ENCODE measurements around the gene COL23A1.
"Not testable (repeated sequence)": the region's sequence is repeated elsewhere in the genome, so short reads cannot be mapped to it uniquely, and the experiment has no call there.

COL23A1 gene

DNA sequence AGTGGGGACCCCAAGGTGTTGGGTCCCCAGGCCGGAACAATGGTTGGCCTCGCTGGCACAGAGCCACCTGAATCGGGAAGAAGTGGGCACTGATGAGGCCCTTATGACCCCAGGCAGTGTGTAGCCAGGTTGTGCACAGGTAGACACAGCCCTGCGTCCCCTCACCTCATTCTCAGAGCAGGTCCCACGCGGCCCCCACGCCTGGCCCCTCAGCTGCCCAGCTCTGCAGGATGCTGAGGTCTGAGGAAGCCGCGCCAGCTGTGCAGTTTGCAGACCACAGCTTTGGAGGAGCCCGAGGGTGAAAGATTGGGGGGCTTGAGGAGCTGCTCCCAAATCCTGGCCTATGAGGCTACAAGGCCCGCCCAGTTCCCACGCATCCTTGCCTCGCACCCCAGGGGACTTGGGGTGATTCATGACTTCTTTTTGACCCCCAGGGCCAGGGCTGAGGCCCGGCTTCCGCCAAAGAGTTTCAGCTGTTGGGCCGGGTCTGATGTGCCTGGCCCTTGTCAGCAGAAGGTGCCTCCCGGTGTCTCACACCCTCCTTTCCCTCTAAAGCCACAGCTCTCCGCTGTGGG is 269.8 kb downstream of the COL23A1 start:
- H3K27ac ChIP-seq (ENCODE audit: low read length): no peak overlapping the region
- no peak overlapping the region for H3K4me2 ChIP-seq (ENCODE audit: low read length)
- TF ChIP-seq EZH2phosphoT487 (IDR thresholded peaks at IDR 0.05; ENCODE audit: low read depth): no peak
- TF ChIP-seq, protein P1, sequence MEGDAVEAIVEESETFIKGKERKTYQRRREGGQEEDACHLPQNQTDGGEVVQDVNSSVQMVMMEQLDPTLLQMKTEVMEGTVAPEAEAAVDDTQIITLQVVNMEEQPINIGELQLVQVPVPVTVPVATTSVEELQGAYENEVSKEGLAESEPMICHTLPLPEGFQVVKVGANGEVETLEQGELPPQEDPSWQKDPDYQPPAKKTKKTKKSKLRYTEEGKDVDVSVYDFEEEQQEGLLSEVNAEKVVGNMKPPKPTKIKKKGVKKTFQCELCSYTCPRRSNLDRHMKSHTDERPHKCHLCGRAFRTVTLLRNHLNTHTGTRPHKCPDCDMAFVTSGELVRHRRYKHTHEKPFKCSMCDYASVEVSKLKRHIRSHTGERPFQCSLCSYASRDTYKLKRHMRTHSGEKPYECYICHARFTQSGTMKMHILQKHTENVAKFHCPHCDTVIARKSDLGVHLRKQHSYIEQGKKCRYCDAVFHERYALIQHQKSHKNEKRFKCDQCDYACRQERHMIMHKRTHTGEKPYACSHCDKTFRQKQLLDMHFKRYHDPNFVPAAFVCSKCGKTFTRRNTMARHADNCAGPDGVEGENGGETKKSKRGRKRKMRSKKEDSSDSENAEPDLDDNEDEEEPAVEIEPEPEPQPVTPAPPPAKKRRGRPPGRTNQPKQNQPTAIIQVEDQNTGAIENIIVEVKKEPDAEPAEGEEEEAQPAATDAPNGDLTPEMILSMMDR (IDR thresholded peaks at IDR 0.05; ENCODE audit: low read depth, low read length): no peak
- H4K20me1 ChIP-seq (ENCODE audit: insufficient read depth, low read length): no peaks in the 10 kb centered on the region
- H3K4me3 ChIP-seq (ENCODE audit: low read length): no peak overlapping the region
- H2AFZ ChIP-seq (ENCODE audit: low read depth, low read length): no peak overlapping the region
- H3K79me2 ChIP-seq (ENCODE audit: low read length): no peaks in the 10 kb centered on the region
- H3K9me3 ChIP-seq (ENCODE audit: insufficient read depth, low read length): no peaks in the 10 kb centered on the region
- no peak overlapping the region for H3K9ac ChIP-seq (ENCODE audit: low read length)
- H3K36me3 ChIP-seq (replicated peaks; ENCODE audit: low read depth, low read length): no peaks in the 10 kb centered on the region
- H3K27me3 ChIP-seq (ENCODE audit: low read depth, low read length): no peaks in the 10 kb centered on the region; the same call in 1 of the 2 replicates
- H3K4me1 ChIP-seq (ENCODE audit: low read length): no peaks in the 10 kb centered on the region

DNA sequence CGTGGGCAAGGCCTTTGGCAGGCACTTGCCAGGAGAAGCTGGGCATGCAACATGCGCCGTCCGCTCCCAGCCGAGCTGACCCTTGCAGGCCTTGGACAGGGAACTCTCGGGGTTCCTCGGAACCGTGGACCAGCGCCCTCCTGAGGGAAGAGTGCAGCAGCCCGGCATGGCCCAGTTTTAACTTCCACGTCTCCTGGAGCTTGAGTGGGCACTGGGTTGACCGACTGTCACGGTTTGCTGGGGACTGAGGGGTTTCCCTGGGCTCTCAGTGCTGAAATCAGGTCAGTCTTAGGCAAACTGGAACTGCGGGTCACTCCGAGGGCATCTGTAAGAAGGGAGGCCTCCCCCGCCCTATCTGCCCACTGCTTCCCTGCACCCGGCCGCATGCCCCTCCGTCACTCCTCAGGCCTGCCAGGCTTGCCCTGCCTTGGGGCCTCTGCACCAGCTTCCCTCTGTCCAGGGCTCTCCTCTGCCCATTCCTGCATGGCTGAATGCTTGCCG is 270.6 kb downstream of the COL23A1 start:
- Histone ChIP-seq H3K27ac (ENCODE audit: low read length) (no peak overlapping the region), H3K9me3 (ENCODE audit: insufficient read depth, low read length) (no peaks in the 10 kb centered on the region), H2AFZ (ENCODE audit: low read depth, low read length) (no peak overlapping the region), H3K4me2 (ENCODE audit: low read length) (no peak overlapping the region), H3K27me3 (ENCODE audit: low read depth, low read length) (no peaks in the 10 kb centered on the region; the same call in 1 of the 2 replicates), H3K4me1 (ENCODE audit: low read length) (no peaks in the 10 kb centered on the region), H3K4me3 (ENCODE audit: low read length) (no peak overlapping the region), H3K9ac (ENCODE audit: low read length) (no peak overlapping the region), H3K36me3 (replicated peaks; ENCODE audit: low read depth, low read length) (no peaks in the 10 kb centered on the region), H3K79me2 (ENCODE audit: low read length) (no peaks in the 10 kb centered on the region), H4K20me1 (ENCODE audit: insufficient read depth, low read length) (no peaks in the 10 kb centered on the region)
- TF ChIP-seq EZH2phosphoT487 (IDR thresholded peaks at IDR 0.05; ENCODE audit: low read depth): no peak
- TF ChIP-seq, protein P1 (IDR thresholded peaks at IDR 0.05; ENCODE audit: low read depth, low read length): no peak

DNA sequence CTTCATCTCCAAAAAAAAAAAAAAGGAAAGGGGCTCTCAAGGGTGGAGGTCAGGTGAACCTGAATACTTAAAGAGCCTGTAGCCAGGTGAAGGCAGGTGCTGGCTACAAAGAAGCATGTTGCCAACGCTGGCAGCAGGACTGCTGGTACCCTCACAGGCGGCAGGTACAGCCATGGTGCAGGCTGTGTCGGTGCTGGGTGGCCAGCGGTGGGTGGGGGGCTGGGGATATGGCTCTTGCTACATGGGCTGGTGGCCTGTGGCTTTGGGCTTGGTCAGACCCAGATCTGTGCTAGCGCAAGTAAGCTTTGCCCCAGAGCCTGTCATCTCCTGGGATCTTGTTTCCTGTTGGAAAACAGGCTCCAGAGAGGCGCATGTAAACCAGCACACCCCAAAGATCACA is 271.3 kb downstream of the COL23A1 start:
- Histone ChIP-seq H3K79me2 (ENCODE audit: low read length) (no peaks in the 10 kb centered on the region), H3K9me3 (ENCODE audit: insufficient read depth, low read length) (no peaks in the 10 kb centered on the region), H3K9ac (ENCODE audit: low read length) (no peak overlapping the region), H3K27ac (ENCODE audit: low read length) (no peak overlapping the region), H4K20me1 (ENCODE audit: insufficient read depth, low read length) (no peaks in the 10 kb centered on the region), H3K27me3 (ENCODE audit: low read depth, low read length) (no peaks in the 10 kb centered on the region; the same call in 1 of the 2 replicates), H3K4me2 (ENCODE audit: low read length) (no peak overlapping the region), H3K36me3 (replicated peaks; ENCODE audit: low read depth, low read length) (no peaks in the 10 kb centered on the region), H3K4me1 (ENCODE audit: low read length) (no peaks in the 10 kb centered on the region), H2AFZ (ENCODE audit: low read depth, low read length) (no peak overlapping the region), H3K4me3 (ENCODE audit: low read length) (no peak overlapping the region)
- TF ChIP-seq, protein P1 (IDR thresholded peaks at IDR 0.05; ENCODE audit: low read depth, low read length): no peak
- TF ChIP-seq EZH2phosphoT487 (IDR thresholded peaks at IDR 0.05; ENCODE audit: low read depth): no peak

DNA sequence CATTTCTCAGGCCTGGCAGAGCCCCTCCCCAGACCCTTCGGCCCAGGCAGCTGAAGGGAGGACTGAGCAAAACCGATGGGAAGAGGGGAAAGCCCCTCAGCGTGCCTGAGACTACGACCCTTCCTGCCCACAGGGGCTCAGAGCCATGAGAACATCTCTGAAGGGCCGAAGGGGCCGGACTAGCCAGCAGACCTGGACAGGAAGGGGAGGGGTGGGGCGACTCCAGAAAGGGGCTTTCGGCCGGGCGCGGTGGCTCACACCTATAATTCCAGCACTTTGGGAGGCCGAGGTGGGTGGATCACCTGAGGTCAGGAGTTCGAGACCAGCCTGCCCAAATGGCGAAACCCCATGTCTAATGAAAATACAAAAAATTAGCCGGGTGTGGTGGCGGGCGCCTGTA is 271.8 kb downstream of the COL23A1 start:
- Histone ChIP-seq H3K4me2 (ENCODE audit: low read length) (no peak overlapping the region), H3K9me3 (ENCODE audit: insufficient read depth, low read length) (no peaks in the 10 kb centered on the region), H3K36me3 (replicated peaks; ENCODE audit: low read depth, low read length) (no peaks in the 10 kb centered on the region), H3K4me3 (ENCODE audit: low read length) (no peak overlapping the region), H2AFZ (ENCODE audit: low read depth, low read length) (no peak overlapping the region), H3K79me2 (ENCODE audit: low read length) (no peaks in the 10 kb centered on the region), H3K9ac (ENCODE audit: low read length) (no peak overlapping the region), H3K27ac (ENCODE audit: low read length) (no peak overlapping the region), H4K20me1 (ENCODE audit: insufficient read depth, low read length) (no peaks in the 10 kb centered on the region), H3K27me3 (ENCODE audit: low read depth, low read length) (no peaks in the 10 kb centered on the region; the same call in 1 of the 2 replicates), H3K4me1 (ENCODE audit: low read length) (no peaks in the 10 kb centered on the region)
- TF ChIP-seq EZH2phosphoT487 (IDR thresholded peaks at IDR 0.05; ENCODE audit: low read depth): no peak
- TF ChIP-seq, protein P1 (IDR thresholded peaks at IDR 0.05; ENCODE audit: low read depth, low read length): no peak

DNA sequence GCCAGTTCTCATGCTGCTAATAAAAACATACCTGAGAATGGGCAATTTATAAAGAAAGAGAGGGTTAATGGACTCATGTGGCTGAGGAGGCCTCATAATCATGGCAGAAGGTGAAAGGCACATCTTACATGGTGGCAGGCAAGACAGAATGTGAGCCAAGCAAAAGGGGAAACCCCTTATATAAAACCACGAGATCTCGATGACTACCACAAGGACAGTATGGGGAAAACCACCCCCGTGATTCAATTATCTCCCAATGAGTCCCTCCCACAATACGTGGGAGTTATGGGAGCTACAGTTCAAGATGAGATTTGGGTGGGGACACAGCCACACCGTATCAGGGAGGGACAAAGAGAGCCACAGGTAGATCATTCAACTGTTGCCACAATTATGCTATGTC is 272.5 kb downstream of the COL23A1 start:
- H3K9me3 ChIP-seq (ENCODE audit: insufficient read depth, low read length); H4K20me1 ChIP-seq (ENCODE audit: insufficient read depth, low read length); H3K36me3 ChIP-seq (replicated peaks; ENCODE audit: low read depth, low read length); H3K4me1 ChIP-seq (ENCODE audit: low read length); H2AFZ ChIP-seq (ENCODE audit: low read depth, low read length); H3K4me2 ChIP-seq (ENCODE audit: low read length); H3K4me3 ChIP-seq (ENCODE audit: low read length); H3K9ac ChIP-seq (ENCODE audit: low read length); H3K27ac ChIP-seq (ENCODE audit: low read length); H3K27me3 ChIP-seq (ENCODE audit: low read depth, low read length); H3K79me2 ChIP-seq (ENCODE audit: low read length): not testable (repeated sequence)

Measured in OCI-LY3 (cell line).